ENCODE measurements around the gene TMEM132D. TPM values are rescaled to one million over a fixed set of nuclear protein-coding genes. Genes with fewer than 3 reads are reported as not detected.

TMEM132D gene
- total RNA-seq, 2 experiments from 2014 or later: not detected

DNA sequence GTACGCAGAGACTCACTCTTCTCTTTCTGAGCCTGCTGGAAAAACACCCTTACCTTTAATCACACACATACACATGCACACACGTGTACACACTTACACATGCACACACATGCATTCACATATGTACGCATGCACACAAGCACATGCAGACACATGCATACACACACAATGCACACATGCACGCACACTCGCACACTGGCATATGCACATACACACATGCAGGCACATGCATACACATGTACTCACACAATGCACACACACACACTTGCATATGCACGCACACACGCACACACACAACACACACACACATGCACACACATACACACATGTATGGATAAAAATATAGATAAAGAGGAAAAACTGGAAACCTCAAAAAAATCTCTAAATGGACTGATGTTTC is 801.6 kb downstream of the TMEM132D start:
- H3K36me3 Mint-ChIP-seq: no peaks in the 10 kb centered on the region
- ChIA-PET POLR2A (no interaction called here), CTCF (no interaction called here)
- intact Hi-C loops (cut with micrococcal nuclease): no loop called here
- peaks cover 9% of the 10 kb centered on the region for H3K9me3 Mint-ChIP-seq
- no peaks in the 10 kb centered on the region for H3K4me1 Mint-ChIP-seq (ENCODE audit: low read depth)
- no peak overlapping the region for H3K27ac Mint-ChIP-seq
- no peak for DNase-seq
- H3K4me3 Mint-ChIP-seq: no peak overlapping the region
- peaks cover 1% of the 10 kb centered on the region for H3K27me3 Mint-ChIP-seq

- no peak overlapping the region for H3K27ac Mint-ChIP-seq
- intact Hi-C loops (cut with micrococcal nuclease): no loop called here
- no peak for DNase-seq
- POLR2A ChIA-PET: no interaction called here
- CTCF ChIA-PET: no interaction called here
- H3K4me3 Mint-ChIP-seq: no peak overlapping the region
- H3K27me3 Mint-ChIP-seq: peaks cover 1% of the 10 kb centered on the region
- H3K4me1 Mint-ChIP-seq (ENCODE audit: low read depth): no peaks in the 10 kb centered on the region
- peaks cover 8% of the 10 kb centered on the region for H3K9me3 Mint-ChIP-seq
- H3K36me3 Mint-ChIP-seq: no peaks in the 10 kb centered on the region
These were observed 802.0 kb downstream of the TMEM132D start for GRCh38 chr12:129101816-129102215.

DNA sequence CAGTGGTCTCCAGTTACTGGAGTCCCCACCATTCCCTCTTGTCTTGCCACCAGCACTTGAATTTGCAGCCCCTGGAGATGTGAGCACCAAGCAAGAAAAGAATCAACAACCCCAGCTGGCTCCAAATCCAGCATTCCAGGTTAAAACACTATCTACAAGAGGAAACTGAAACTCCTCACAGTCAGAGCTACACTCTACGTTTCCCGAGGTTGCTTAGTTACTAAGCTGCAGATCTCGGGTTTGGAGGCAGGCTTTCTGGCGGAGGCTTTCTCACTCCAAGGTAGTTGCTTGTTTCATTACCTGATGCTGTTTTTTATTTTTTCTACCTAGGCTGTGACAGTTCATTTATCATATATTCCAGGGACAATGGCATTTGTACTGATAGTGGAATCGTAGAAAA is 802.4 kb downstream of the TMEM132D start:
- H3K4me3 Mint-ChIP-seq: no peak overlapping the region
- no peak for DNase-seq
- H3K27me3 Mint-ChIP-seq: peaks cover 1% of the 10 kb centered on the region
- POLR2A ChIA-PET: no interaction called here
- intact Hi-C loops (cut with micrococcal nuclease): no loop called here
- H3K9me3 Mint-ChIP-seq: peaks cover 4% of the 10 kb centered on the region
- no peaks in the 10 kb centered on the region for H3K36me3 Mint-ChIP-seq
- no peaks in the 10 kb centered on the region for H3K4me1 Mint-ChIP-seq (ENCODE audit: low read depth)
- no peak overlapping the region for H3K27ac Mint-ChIP-seq
- CTCF ChIA-PET: no interaction called here

DNA sequence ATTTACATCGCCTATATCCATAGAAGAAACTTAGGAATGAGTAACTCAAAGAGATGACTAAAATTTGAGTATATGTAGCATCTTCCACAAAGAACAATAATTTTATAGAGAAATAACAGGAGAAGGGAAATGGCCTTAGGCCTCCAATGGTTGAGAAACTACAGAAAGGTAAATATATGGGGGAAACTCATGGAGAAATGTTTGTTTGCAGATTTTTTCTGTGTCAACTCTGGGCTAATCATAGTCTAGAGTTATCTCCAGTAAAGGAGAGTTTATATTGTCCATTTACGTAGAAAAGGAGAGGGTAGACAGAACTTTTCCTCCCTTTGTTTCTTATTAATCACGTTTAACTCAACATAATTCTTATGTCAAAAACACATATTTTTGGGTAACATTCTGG is 806.4 kb downstream of the TMEM132D start:
- intact Hi-C loops (cut with micrococcal nuclease): no loop called here
- POLR2A ChIA-PET: no interaction called here
- H3K27me3 Mint-ChIP-seq: no peaks in the 10 kb centered on the region
- no peak overlapping the region for H3K4me3 Mint-ChIP-seq
- CTCF ChIA-PET: no interaction called here
- H3K36me3 Mint-ChIP-seq: no peaks in the 10 kb centered on the region
- H3K27ac Mint-ChIP-seq: no peak overlapping the region
- peaks cover 3% of the 10 kb centered on the region for H3K9me3 Mint-ChIP-seq
- no peak for DNase-seq
- H3K4me1 Mint-ChIP-seq (ENCODE audit: low read depth): no peaks in the 10 kb centered on the region

GRCh38 chr12:129096968-129097367 is 806.9 kb downstream of the TMEM132D start:
- Mint-ChIP-seq H3K27me3 (no peaks in the 10 kb centered on the region), H3K4me1 (ENCODE audit: low read depth) (no peaks in the 10 kb centered on the region), H3K9me3 (peaks cover 3% of the 10 kb centered on the region), H3K27ac (no peak overlapping the region), H3K36me3 (no peaks in the 10 kb centered on the region), H3K4me3 (no peak overlapping the region)
- DNase-seq: no peak
- intact Hi-C loops (cut with micrococcal nuclease): no loop called here
- POLR2A ChIA-PET: no interaction called here
- CTCF ChIA-PET: no interaction called here

- POLR2A ChIA-PET: no interaction called here
- H3K27me3 Mint-ChIP-seq: no peaks in the 10 kb centered on the region
- CTCF ChIA-PET: no interaction called here
- DNase-seq: no peak
- peaks cover 3% of the 10 kb centered on the region for H3K9me3 Mint-ChIP-seq
- H3K4me3 Mint-ChIP-seq: no peak overlapping the region
- intact Hi-C loops (cut with micrococcal nuclease): no loop called here
- H3K36me3 Mint-ChIP-seq: no peaks in the 10 kb centered on the region
- H3K4me1 Mint-ChIP-seq (ENCODE audit: low read depth): no peaks in the 10 kb centered on the region
- no peak overlapping the region for H3K27ac Mint-ChIP-seq
These were observed 807.6 kb downstream of the TMEM132D start for GRCh38 chr12:129096184-129096583.

- POLR2A ChIA-PET: no interaction called here
- Mint-ChIP-seq H3K27me3 (no peaks in the 10 kb centered on the region), H3K4me3 (no peak overlapping the region), H3K9me3 (peaks cover 3% of the 10 kb centered on the region), H3K36me3 (no peaks in the 10 kb centered on the region), H3K27ac (no peak overlapping the region), H3K4me1 (ENCODE audit: low read depth) (no peaks in the 10 kb centered on the region)
- no peak for DNase-seq
- intact Hi-C loops (cut with micrococcal nuclease): no loop called here
- CTCF ChIA-PET: no interaction called here
These were observed 814.2 kb downstream of the TMEM132D start for GRCh38 chr12:129089576-129089975.

DNA sequence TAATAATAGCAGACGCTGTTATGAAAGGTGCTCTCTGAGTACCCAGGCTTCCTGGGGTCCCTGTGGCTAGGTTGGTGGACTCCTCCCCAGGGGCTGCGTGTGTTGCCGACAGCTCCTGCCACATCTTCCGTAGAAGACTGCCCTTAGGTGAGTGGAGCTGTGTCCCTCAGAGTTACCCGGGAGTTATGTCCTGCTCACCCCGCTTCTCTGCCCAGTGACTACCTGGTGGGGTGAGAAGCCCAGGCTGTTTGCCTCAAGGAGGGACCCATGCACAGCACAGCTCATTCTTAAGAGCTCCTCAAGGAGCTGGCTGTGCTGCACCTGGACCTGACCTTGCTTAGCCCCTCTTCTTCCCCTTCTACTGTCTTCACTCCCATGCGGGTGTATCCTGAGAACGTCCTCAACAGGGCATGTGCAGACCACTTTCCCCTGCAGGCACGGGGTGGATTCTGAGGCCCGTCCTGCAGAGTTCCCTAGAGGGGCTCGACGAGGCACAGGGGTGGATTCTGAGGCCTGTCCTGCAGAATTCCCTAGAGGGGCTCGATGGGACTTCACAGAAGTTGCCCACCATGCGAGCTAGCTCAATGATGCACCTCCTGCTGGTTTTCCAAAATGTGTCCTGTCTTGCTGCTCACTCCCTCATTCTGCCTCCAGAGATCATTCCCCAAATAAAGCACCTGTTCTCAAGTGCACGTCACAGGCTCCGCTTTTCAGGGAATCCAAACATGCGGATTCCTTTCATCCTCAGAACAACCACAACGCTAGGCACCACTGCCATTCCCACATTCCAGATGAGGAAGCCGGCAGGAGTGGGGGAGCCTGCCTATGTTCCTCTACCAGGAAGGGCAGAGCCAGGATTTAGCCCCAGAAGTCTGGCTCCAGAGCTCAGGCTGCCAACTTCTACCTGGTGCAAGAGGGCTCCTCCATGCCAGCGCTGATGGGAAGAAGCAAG is 818.7 kb downstream of the TMEM132D start:
- no peaks in the 10 kb centered on the region for H3K9me3 Mint-ChIP-seq
- no peaks in the 10 kb centered on the region for H3K36me3 Mint-ChIP-seq
- no peak for DNase-seq
- no peak overlapping the region for H3K27ac Mint-ChIP-seq
- no peaks in the 10 kb centered on the region for H3K4me1 Mint-ChIP-seq (ENCODE audit: low read depth)
- POLR2A ChIA-PET: no interaction called here
- intact Hi-C loops (cut with micrococcal nuclease): no loop called here
- no peak overlapping the region for H3K4me3 Mint-ChIP-seq
- CTCF ChIA-PET: no interaction called here
- H3K27me3 Mint-ChIP-seq: no peaks in the 10 kb centered on the region

- Mint-ChIP-seq H3K4me3 (no peak overlapping the region), H3K27ac (no peak overlapping the region), H3K36me3 (no peaks in the 10 kb centered on the region), H3K27me3 (no peaks in the 10 kb centered on the region), H3K9me3 (no peaks in the 10 kb centered on the region), H3K4me1 (ENCODE audit: low read depth) (no peaks in the 10 kb centered on the region)
- ChIA-PET POLR2A (no interaction called here), CTCF (no interaction called here)
- intact Hi-C loops (cut with micrococcal nuclease): no loop called here
- no peak for DNase-seq
These were observed 820.5 kb downstream of the TMEM132D start for GRCh38 chr12:129083121-129083840.

DNA sequence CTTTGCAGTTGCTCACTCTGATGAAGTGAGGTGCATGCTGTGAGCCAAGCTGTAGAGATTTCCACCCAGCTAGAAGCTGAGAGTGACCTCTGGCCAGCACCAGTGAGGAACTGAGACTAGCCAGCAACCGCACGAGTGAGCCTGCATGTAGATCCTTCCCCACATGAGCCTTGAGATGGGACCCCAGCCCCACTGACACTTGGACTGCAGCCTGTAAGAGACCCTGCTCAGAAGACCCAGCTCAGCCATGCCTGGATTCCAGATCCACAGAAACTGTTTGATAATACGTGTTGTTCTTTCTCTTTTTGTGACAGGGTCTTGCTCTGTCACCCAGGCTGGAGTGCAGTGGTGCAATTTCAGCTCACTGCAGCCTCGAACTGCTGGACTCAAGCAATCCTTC is 821.4 kb downstream of the TMEM132D start:
- no peaks in the 10 kb centered on the region for H3K36me3 Mint-ChIP-seq
- no peaks in the 10 kb centered on the region for H3K27me3 Mint-ChIP-seq
- H3K4me3 Mint-ChIP-seq: no peak overlapping the region
- H3K27ac Mint-ChIP-seq: no peak overlapping the region
- intact Hi-C loops (cut with micrococcal nuclease): no loop called here
- peaks cover 2% of the 10 kb centered on the region for H3K9me3 Mint-ChIP-seq
- no peaks in the 10 kb centered on the region for H3K4me1 Mint-ChIP-seq (ENCODE audit: low read depth)
- POLR2A ChIA-PET: no interaction called here
- CTCF ChIA-PET: no interaction called here
- no peak for DNase-seq

DNA sequence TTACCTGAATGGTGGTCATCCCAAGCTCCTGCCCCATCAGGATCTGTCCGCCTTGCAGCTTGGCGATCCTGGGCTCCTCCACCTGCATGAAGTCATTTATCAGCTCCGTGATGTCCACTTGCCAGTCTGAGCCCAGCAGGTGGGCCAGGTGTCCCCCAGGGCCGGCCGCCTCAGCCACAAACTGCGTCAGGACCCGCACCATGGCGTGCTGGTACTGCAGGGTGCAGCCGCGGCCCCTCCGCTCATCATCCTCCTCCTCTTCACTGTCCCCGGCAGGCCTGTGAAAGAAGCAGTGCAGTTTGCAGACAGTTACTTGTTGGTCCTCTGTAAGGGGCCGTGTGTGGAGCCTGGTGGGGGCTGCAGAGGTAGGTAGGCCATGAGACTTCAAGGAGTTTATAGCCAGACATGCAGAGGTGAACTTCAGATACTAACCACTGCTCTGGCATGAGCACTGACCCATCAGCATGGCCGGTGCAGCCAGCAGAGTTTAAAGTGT is 822.0 kb downstream of the TMEM132D start:
- no peak overlapping the region for H3K4me3 Mint-ChIP-seq
- H3K27me3 Mint-ChIP-seq: no peaks in the 10 kb centered on the region
- ChIA-PET CTCF (no interaction called here), POLR2A (no interaction called here)
- DNase-seq: no peak
- no peak overlapping the region for H3K27ac Mint-ChIP-seq
- no peaks in the 10 kb centered on the region for H3K36me3 Mint-ChIP-seq
- H3K9me3 Mint-ChIP-seq: peaks cover 2% of the 10 kb centered on the region
- no peaks in the 10 kb centered on the region for H3K4me1 Mint-ChIP-seq (ENCODE audit: low read depth)
- intact Hi-C loops (cut with micrococcal nuclease): no loop called here

- ChIA-PET POLR2A (no interaction called here), CTCF (no interaction called here)
- no peak overlapping the region for H3K27ac Mint-ChIP-seq
- DNase-seq: no peak
- H3K4me3 Mint-ChIP-seq: no peak overlapping the region
- no peaks in the 10 kb centered on the region for H3K36me3 Mint-ChIP-seq
- H3K9me3 Mint-ChIP-seq: peaks cover 2% of the 10 kb centered on the region
- intact Hi-C loops (cut with micrococcal nuclease): no loop called here
- H3K27me3 Mint-ChIP-seq: no peaks in the 10 kb centered on the region
- H3K4me1 Mint-ChIP-seq (ENCODE audit: low read depth): no peaks in the 10 kb centered on the region
These were observed 823.0 kb downstream of the TMEM132D start for GRCh38 chr12:129080821-129081220.

DNA sequence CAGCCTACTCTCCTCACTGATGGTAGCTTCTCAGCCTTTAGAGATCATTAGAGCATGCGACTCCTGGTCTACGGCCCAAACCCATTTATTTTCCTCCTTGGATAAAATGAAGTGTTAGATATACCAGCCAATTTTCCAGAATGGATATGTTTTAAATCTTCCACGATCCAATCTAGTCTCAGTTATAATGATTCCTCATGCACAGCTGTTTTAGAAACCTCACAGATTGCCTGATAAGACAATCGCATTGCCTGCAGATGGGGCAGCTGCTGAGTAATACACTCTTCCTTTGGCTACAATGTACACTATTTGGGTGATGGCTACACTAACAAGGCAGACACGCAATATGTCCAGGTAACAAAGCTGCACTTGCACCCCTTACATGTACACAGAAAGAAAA is 823.4 kb downstream of the TMEM132D start:
- CTCF ChIA-PET: no interaction called here

More for the DNA sequence above, 823.4 kb downstream of the TMEM132D start:
- Mint-ChIP-seq H3K36me3 (no peaks in the 10 kb centered on the region), H3K27me3 (no peaks in the 10 kb centered on the region), H3K4me3 (no peak overlapping the region), H3K9me3 (peaks cover 2% of the 10 kb centered on the region), H3K4me1 (ENCODE audit: low read depth) (no peaks in the 10 kb centered on the region), H3K27ac (no peak overlapping the region)
- DNase-seq: no peak
- POLR2A ChIA-PET: no interaction called here
- intact Hi-C loops (cut with micrococcal nuclease): no loop called here

Measured in activated CD4-positive, alpha-beta memory T cell treated with anti-CD3 and anti-CD28 coated beads for 36 hours (primary cell).